AG09309 (cell line): ENCODE measurements around the gene CHRNE.
A peak's percentile ranks its signal among the peaks of the same experiment; 100 is the strongest.

Source experiments
- DNase-seq: peaks from one replicate; pipeline ENCODE4 v3.0.0-alpha.2; 2010; ENCODE audit warnings: low read depth
- H3K4me3 ChIP-seq: 2 replicates; pipeline ENCODE4 v1.5.1; 2011; ENCODE audit warnings: mild to moderate bottlenecking, low read depth, low read length, moderate library complexity; ENCODE audit not compliant: control insufficient read depth
- CTCF ChIP-seq: IDR thresholded peaks from 2 replicates; pipeline ENCODE4 v1.5.1; 2011; ENCODE audit warnings: mild to moderate bottlenecking, low read depth, low read length, inconsistent platforms; ENCODE audit not compliant: insufficient read depth, control insufficient read depth; ENCODE audit errors: missing control alignments

The CHRNE gene

GRCh38 chr17:4903051-4903818, at the start of gene CHRNE:
Gene CHRNE, minus strand, starts transcription at chr17:4903098. Its CDS starts 35 bp downstream, at chr17:4903063.
- no peak for DNase-seq
- peak; percentile 81 for TF ChIP-seq CTCF
- H3K4me3 ChIP-seq: no peak within 1 kb of the TSS

GRCh38 chr17:4951486-4951885, 48.6 kb upstream of the CHRNE start:
- no peak for TF ChIP-seq CTCF
- DNase-seq: no peak
- H3K4me3 ChIP-seq: no peak overlapping the region

- TF ChIP-seq CTCF: no peak
- DNase-seq: no peak
- H3K4me3 ChIP-seq: peak within 1 kb of the TSS; percentile 31
Observed at GRCh38 chr17:4950746-4951204, 47.9 kb upstream of the CHRNE start, which contains the start of gene ENO3. Gene ENO3, plus strand, starts transcription at chr17:4951119. Its CDS starts 711 bp downstream, at chr17:4951830.

GRCh38 chr17:4950075-4950745, 47.3 kb upstream of the CHRNE start:
- no peak for DNase-seq
- H3K4me3 ChIP-seq: peak overlapping the region; percentile 31
- no peak for TF ChIP-seq CTCF

- peak overlapping the region; percentile 62 for H3K4me3 ChIP-seq
- no peak for TF ChIP-seq CTCF
- DNase-seq: no peak
Observed at GRCh38 chr17:4949321-4950074, 46.6 kb upstream of the CHRNE start.

GRCh38 chr17:4948931-4949320, 46.0 kb upstream of the CHRNE start:
- peak; percentile 56 for DNase-seq

More at GRCh38 chr17:4948931-4949320, 46.0 kb upstream of the CHRNE start:
- TF ChIP-seq CTCF: no peak
- H3K4me3 ChIP-seq: peak overlapping the region; percentile 62
